ENCODE measurements around the gene APCDD1.
"Not testable (repeated sequence)": the region's sequence is repeated elsewhere in the genome, so short reads cannot be mapped to it uniquely, and the experiment has no call there.

APCDD1 gene

GRCh38 chr18:10504723-10505122 is 50.3 kb downstream of the APCDD1 start:
- no peak for TF ChIP-seq CTCF (IDR thresholded peaks at IDR 0.05; ENCODE audit: control extremely low read depth, extremely low read depth, low read depth, missing control alignments)
- POLR2A ChIA-PET: no interaction called here
- CTCF ChIA-PET: no interaction called here
- no peak for DNase-seq (ENCODE audit: extremely low spot score)

- CTCF ChIA-PET; DNase-seq (ENCODE audit: extremely low spot score); POLR2A ChIA-PET: not testable (repeated sequence)
Observed at GRCh38 chr18:10505892-10506291, 51.5 kb downstream of the APCDD1 start.

GRCh38 chr18:10508591-10508990 is 54.2 kb downstream of the APCDD1 start:
- ChIA-PET CTCF (interaction anchor here (3.9 kb wide), 1 partner anchor 10 kb away, joined by 19 read pairs; no protein-coding TSS in a partner anchor), POLR2A (no interaction called here)
- no peak for DNase-seq (ENCODE audit: extremely low spot score)
- no peak for TF ChIP-seq CTCF (IDR thresholded peaks at IDR 0.05; ENCODE audit: control extremely low read depth, extremely low read depth, low read depth, missing control alignments)

- DNase-seq (ENCODE audit: extremely low spot score): no peak
- TF ChIP-seq CTCF (IDR thresholded peaks at IDR 0.05; ENCODE audit: control extremely low read depth, extremely low read depth, low read depth, missing control alignments): no peak
- ChIA-PET CTCF (interaction anchor here (3.9 kb wide), 1 partner anchor 8 kb away, joined by 19 read pairs; no protein-coding TSS in a partner anchor), POLR2A (no interaction called here)
Observed at GRCh38 chr18:10511236-10511635, 56.8 kb downstream of the APCDD1 start.

- ChIA-PET CTCF (interaction anchor here (10.1 kb wide), 1 partner anchor 543 kb away, joined by 91 read pairs; no protein-coding TSS in a partner anchor), POLR2A (no interaction called here)
- TF ChIP-seq CTCF (IDR thresholded peaks at IDR 0.05; ENCODE audit: control extremely low read depth, extremely low read depth, low read depth, missing control alignments): no peak
- no peak for DNase-seq (ENCODE audit: extremely low spot score)
Observed at GRCh38 chr18:10514082-10514481, 59.6 kb downstream of the APCDD1 start.

GRCh38 chr18:10514601-10515000 is 60.2 kb downstream of the APCDD1 start:
- CTCF ChIA-PET: interaction anchor here (6.8 to 10.1 kb wide), 2 partner anchors 24 to 544 kb away, joined by 40 to 91 read pairs; no protein-coding TSS in a partner anchor
- no peak for DNase-seq (ENCODE audit: extremely low spot score)
- TF ChIP-seq CTCF (IDR thresholded peaks at IDR 0.05; ENCODE audit: control extremely low read depth, extremely low read depth, low read depth, missing control alignments): no peak
- POLR2A ChIA-PET: no interaction called here

- DNase-seq (ENCODE audit: extremely low spot score): no peak
- CTCF ChIA-PET: interaction anchor here (0.9 to 10.1 kb wide), 3 partner anchors 14 to 545 kb away, joined by 3 to 91 read pairs (median 40); no protein-coding TSS in a partner anchor
- no peak for TF ChIP-seq CTCF (IDR thresholded peaks at IDR 0.05; ENCODE audit: control extremely low read depth, extremely low read depth, low read depth, missing control alignments)
- POLR2A ChIA-PET: no interaction called here
Observed at GRCh38 chr18:10515456-10515855, 61.0 kb downstream of the APCDD1 start.
